Measurements from ENCODE around the gene TAF13. TPM values are rescaled to one million over a fixed set of nuclear protein-coding genes. Genes with fewer than 3 reads are reported as not detected.

TAF13 gene
- total and polyA plus RNA-seq, 2 experiments from 2014 or later: 22.1 to 63.3 TPM

GRCh38 chr1:109099938-109100773 is 24.4 kb upstream of the TAF13 start:
- H3K4me2 ChIP-seq: peak overlapping the region; percentile 77
- no peaks in the 10 kb centered on the region for H4K20me1 ChIP-seq (ENCODE audit: insufficient read depth, poor library complexity, severe bottlenecking)

GRCh38 chr1:109096120-109096519 is 20.3 kb upstream of the TAF13 start:
- Histone ChIP-seq H3K4me1 (ENCODE audit: insufficient read depth) (peaks cover 14% of the 10 kb centered on the region), H3K27ac (peak overlapping the region; percentile 35), H2AFZ (no peak overlapping the region), H3K79me2 (peaks cover 63% of the 10 kb centered on the region), H4K20me1 (ENCODE audit: insufficient read depth, poor library complexity, severe bottlenecking) (no peaks in the 10 kb centered on the region), H3K9me3 (ENCODE audit: low read depth) (no peaks in the 10 kb centered on the region), H3K9me2 (replicated peaks; ENCODE audit: insufficient read depth) (no peaks in the 10 kb centered on the region), H3K4me3 (no peak overlapping the region), H3K4me2 (no peak overlapping the region), H3K36me3 (replicated peaks; ENCODE audit: insufficient read depth, low read depth) (no peaks in the 10 kb centered on the region), H3K27me3 (no peaks in the 10 kb centered on the region)
- TF ChIP-seq EZH2phosphoT487 (IDR thresholded peaks at IDR 0.05; ENCODE audit: low read depth, severe bottlenecking, unreplicated experiment) (no peak), EZH2 (IDR thresholded peaks at IDR 0.05; ENCODE audit: borderline replicate concordance) (no peak)
- TF ChIP-seq, protein P1, sequence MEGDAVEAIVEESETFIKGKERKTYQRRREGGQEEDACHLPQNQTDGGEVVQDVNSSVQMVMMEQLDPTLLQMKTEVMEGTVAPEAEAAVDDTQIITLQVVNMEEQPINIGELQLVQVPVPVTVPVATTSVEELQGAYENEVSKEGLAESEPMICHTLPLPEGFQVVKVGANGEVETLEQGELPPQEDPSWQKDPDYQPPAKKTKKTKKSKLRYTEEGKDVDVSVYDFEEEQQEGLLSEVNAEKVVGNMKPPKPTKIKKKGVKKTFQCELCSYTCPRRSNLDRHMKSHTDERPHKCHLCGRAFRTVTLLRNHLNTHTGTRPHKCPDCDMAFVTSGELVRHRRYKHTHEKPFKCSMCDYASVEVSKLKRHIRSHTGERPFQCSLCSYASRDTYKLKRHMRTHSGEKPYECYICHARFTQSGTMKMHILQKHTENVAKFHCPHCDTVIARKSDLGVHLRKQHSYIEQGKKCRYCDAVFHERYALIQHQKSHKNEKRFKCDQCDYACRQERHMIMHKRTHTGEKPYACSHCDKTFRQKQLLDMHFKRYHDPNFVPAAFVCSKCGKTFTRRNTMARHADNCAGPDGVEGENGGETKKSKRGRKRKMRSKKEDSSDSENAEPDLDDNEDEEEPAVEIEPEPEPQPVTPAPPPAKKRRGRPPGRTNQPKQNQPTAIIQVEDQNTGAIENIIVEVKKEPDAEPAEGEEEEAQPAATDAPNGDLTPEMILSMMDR (IDR thresholded peaks at IDR 0.05; ENCODE audit: poor library complexity): no peak
- no peak for DNase-seq (ENCODE audit: low spot score)
- 71% methylated on average over 1 of the region's 1 CpG for WGBS (ENCODE audit: low lambda C conversion rate, missing lambda C conversion rate)

More at GRCh38 chr1:109099938-109100773, 24.4 kb upstream of the TAF13 start:
- TF ChIP-seq, protein P1 (IDR thresholded peaks at IDR 0.05; ENCODE audit: poor library complexity): peak; percentile 85
- TF ChIP-seq EZH2 (IDR thresholded peaks at IDR 0.05; ENCODE audit: borderline replicate concordance): no peak
- TF ChIP-seq EZH2phosphoT487 (IDR thresholded peaks at IDR 0.05; ENCODE audit: low read depth, severe bottlenecking, unreplicated experiment): no peak
- peaks cover 33% of the 10 kb centered on the region for H3K79me2 ChIP-seq
- 1% methylated on average over 69 of the region's 77 CpGs for WGBS (ENCODE audit: low lambda C conversion rate, missing lambda C conversion rate)
- no peaks in the 10 kb centered on the region for H3K36me3 ChIP-seq (replicated peaks; ENCODE audit: insufficient read depth, low read depth)
- peak overlapping the region; percentile 97 for H3K27ac ChIP-seq
- H3K4me1 ChIP-seq (ENCODE audit: insufficient read depth): no peaks in the 10 kb centered on the region
- no peaks in the 10 kb centered on the region for H3K27me3 ChIP-seq
- no peaks in the 10 kb centered on the region for H3K9me3 ChIP-seq (ENCODE audit: low read depth)
- peak; percentile 98 for DNase-seq (ENCODE audit: low spot score)
- peak overlapping the region; percentile 74 for H2AFZ ChIP-seq
- peak overlapping the region; percentile 89 for H3K4me3 ChIP-seq
- H3K9me2 ChIP-seq (replicated peaks; ENCODE audit: insufficient read depth): no peaks in the 10 kb centered on the region

DNA sequence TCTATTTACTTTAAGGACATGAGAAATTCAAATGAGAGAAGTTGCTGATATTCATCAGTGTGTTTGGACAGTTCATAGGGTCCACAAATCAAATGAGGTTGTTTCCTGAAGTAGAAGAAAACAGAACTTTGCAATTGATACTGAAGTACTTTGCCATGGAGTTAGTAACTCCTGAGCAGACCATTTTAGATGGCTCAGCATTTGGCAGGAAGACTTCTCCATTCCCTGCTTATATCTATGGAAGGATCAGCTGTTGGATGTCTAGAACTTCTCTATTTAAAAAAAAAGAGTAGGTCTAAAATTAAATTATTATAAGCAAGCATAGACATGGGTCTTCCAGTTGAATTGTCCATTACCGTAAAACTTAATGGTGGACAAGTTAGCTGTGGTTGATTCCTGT is 19.8 kb upstream of the TAF13 start:
- no peak for DNase-seq (ENCODE audit: low spot score)
- H3K27me3 ChIP-seq: no peaks in the 10 kb centered on the region
- TF ChIP-seq, protein P1 (IDR thresholded peaks at IDR 0.05; ENCODE audit: poor library complexity): no peak
- TF ChIP-seq EZH2 (IDR thresholded peaks at IDR 0.05; ENCODE audit: borderline replicate concordance): no peak
- no peak for TF ChIP-seq EZH2phosphoT487 (IDR thresholded peaks at IDR 0.05; ENCODE audit: low read depth, severe bottlenecking, unreplicated experiment)
- H3K36me3 ChIP-seq (replicated peaks; ENCODE audit: insufficient read depth, low read depth): no peaks in the 10 kb centered on the region
- no peak overlapping the region for H3K4me2 ChIP-seq
- no peaks in the 10 kb centered on the region for H4K20me1 ChIP-seq (ENCODE audit: insufficient read depth, poor library complexity, severe bottlenecking)
- peaks cover 60% of the 10 kb centered on the region for H3K79me2 ChIP-seq
- no peaks in the 10 kb centered on the region for H3K9me3 ChIP-seq (ENCODE audit: low read depth)
- no peak overlapping the region for H3K27ac ChIP-seq
- no peak overlapping the region for H2AFZ ChIP-seq
- no peak overlapping the region for H3K4me3 ChIP-seq
- 93% methylated on average over 1 of the region's 1 CpG for WGBS (ENCODE audit: low lambda C conversion rate, missing lambda C conversion rate)
- H3K4me1 ChIP-seq (ENCODE audit: insufficient read depth): peaks cover 14% of the 10 kb centered on the region
- H3K9me2 ChIP-seq (replicated peaks; ENCODE audit: insufficient read depth): no peaks in the 10 kb centered on the region

Measured in hepatocyte (in vitro differentiated cells).